Esophagus muscularis mucosa (tissue), 3 donors: ENCODE measurements around the gene ISG20.

Experiments used
- CTCF ChIP-seq, 3 experiments: fragments of 200-600 bp in 2 of 3; fragments of 450-650 bp in 1 of 3; sonication (generic) in 2 of 3; IDR thresholded peaks; one replicate each; pipeline ENCODE4 v1.5.1; 2017 to 2019; ENCODE audit warnings: antibody characterized with exemption in 3 of 3, mild to moderate bottlenecking in 2 of 3, moderate library complexity in 1 of 3
- POLR2A ChIP-seq: fragments of 450-650 bp; IDR thresholded peaks from one replicate; pipeline ENCODE4 v1.6.1; 2017; ENCODE audit warnings: antibody characterized with exemption, moderate library complexity, mild to moderate bottlenecking, low read depth

- TF ChIP-seq CTCF (IDR thresholded peaks at IDR 0.05) (peak in 2 of 3 experiments; percentile 23 to 30), POLR2A (peak; percentile 33)
Observed at GRCh38 chr15:88620995-88621772, 17.6 kb upstream of the ISG20 start, which contains the start of gene AEN.
